ENCODE data around the gene CFAP69. TPM values are rescaled to one million over a fixed set of nuclear protein-coding genes. Genes with fewer than 3 reads are reported as not detected.

Gene CFAP69
- total RNA-seq, 1 donor from 2014 or later: 0.86 TPM

DNA sequence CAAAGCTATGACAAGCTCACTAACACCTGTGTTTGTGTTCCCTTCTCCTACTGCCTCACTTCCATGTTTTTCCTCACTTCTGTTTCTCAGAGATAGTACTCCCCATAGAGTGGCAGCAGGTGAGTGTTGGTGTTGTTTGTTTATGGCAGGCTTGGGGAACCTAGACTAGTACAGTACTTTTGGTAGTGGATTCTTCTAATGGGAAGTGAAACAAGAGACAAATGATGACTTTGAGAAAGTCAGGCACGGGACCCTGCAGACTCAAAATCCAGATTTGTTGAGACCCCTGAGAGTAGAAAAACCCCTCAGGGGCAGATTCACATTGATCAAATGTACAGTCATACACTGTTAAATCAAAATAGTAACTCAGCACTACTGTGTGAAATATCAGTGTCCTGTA lies 6.4 kb upstream of the CFAP69 start:
- no peak overlapping the region for H3K27ac Mint-ChIP-seq (ENCODE audit: unreplicated experiment)
- no peaks in the 10 kb centered on the region for H3K36me3 Mint-ChIP-seq (ENCODE audit: unreplicated experiment)
- DNase-seq (ENCODE audit: extremely low spot score, unreplicated experiment): no peak
- H3K4me1 Mint-ChIP-seq (ENCODE audit: unreplicated experiment): no peaks in the 10 kb centered on the region
- peaks cover 39% of the 10 kb centered on the region for H3K27me3 Mint-ChIP-seq (ENCODE audit: unreplicated experiment)
- no peaks in the 10 kb centered on the region for H3K9me3 Mint-ChIP-seq (ENCODE audit: unreplicated experiment)
- no peak overlapping the region for H3K4me3 Mint-ChIP-seq (ENCODE audit: unreplicated experiment)
- no peak for TF ChIP-seq CTCF (IDR thresholded peaks at IDR 0.05)

DNA sequence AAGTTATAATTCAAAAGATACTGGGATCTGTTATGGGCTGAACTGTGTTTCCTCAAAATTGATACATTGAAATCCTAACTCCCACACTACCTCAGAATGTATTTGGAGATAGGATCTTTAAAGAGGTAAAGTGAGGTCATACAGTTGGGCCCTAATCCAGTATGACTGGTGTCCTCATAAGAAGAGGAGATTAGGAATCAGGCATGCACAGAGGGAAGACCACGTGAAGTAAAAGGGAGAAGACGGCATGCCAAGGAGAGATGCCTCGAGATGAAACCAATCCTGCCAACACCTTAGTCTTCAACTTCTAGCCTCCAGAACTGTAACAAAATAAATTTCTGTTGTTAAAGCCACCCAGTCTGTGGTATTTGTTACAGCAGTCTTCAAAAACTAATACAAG lies 5.9 kb upstream of the CFAP69 start:
- Mint-ChIP-seq H3K27ac (ENCODE audit: unreplicated experiment) (no peak overlapping the region), H3K4me1 (ENCODE audit: unreplicated experiment) (no peaks in the 10 kb centered on the region), H3K36me3 (ENCODE audit: unreplicated experiment) (no peaks in the 10 kb centered on the region), H3K9me3 (ENCODE audit: unreplicated experiment) (no peaks in the 10 kb centered on the region), H3K27me3 (ENCODE audit: unreplicated experiment) (peaks cover 43% of the 10 kb centered on the region), H3K4me3 (ENCODE audit: unreplicated experiment) (no peak overlapping the region)
- no peak for DNase-seq (ENCODE audit: extremely low spot score, unreplicated experiment)
- TF ChIP-seq CTCF (IDR thresholded peaks at IDR 0.05): no peak

DNA sequence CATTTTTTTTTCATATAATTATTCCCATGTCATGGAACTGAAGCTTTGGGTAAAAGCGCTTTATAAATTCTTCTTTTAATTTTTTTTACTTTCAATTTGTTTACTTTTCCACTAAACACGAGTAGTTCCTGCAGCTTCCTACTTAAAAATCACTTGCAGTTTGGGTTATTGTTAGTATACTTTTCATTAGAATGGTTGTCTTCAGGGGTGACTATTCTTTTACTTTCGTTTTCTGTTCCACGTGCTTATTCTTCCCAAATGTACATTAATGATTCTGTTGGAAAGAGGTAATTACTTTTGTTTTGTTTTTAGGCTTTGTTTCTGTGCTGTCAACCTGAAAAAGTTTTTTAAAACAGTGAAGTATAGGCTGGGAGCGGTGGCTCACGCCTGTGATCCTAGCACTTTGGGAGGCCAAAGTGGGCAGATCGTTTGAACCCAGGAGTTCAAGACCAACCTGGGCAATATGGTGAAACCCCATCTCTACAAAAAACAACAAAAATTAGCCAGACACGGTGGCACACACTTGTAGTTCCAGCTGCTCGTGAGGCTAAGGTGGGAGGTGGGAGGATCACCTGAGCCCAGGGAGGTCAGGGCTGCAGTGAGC lies 5.2 kb upstream of the CFAP69 start:
- H3K4me3 Mint-ChIP-seq (ENCODE audit: unreplicated experiment): no peak overlapping the region
- DNase-seq (ENCODE audit: extremely low spot score, unreplicated experiment): no peak
- H3K27me3 Mint-ChIP-seq (ENCODE audit: unreplicated experiment): peaks cover 50% of the 10 kb centered on the region
- TF ChIP-seq CTCF (IDR thresholded peaks at IDR 0.05): no peak
- no peak overlapping the region for H3K27ac Mint-ChIP-seq (ENCODE audit: unreplicated experiment)
- peaks cover 4% of the 10 kb centered on the region for H3K4me1 Mint-ChIP-seq (ENCODE audit: unreplicated experiment)
- no peaks in the 10 kb centered on the region for H3K9me3 Mint-ChIP-seq (ENCODE audit: unreplicated experiment)
- no peaks in the 10 kb centered on the region for H3K36me3 Mint-ChIP-seq (ENCODE audit: unreplicated experiment)

DNA sequence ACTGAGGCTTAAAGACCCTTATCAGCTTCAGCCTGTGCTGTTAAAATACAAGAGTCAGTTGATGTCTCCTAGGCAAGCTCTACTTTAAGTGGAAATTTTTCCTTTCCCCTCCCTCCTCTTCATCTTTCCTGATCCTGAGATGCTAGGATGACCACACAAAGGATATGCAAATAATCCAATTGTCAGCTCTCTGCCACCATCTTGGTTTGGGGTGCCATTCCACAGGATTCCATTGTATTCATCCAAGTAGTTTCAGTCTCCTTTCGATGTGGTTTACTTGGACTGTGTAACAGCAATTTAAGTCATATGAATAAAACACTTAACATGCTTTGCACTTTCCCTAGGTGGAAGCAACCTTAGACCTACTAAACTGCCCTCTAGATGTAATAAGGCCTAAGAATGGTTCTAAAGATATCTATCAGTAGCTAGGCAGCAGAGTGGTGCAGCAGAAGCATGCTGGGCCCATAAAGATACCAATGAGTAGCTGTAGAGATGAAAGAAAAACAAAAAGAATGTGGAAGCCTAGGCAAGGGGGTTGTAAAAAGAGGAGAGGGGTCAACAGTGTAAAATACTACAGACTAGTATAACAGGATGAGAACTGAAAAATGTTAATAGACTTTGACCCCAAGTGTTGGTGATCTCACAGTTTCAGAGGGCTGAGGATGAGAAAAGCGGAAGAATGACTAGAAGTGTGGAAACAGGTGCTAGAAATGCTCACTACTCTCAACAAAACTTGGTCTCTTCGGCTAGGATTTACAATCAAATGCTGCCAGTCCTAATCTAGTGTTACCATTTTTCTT lies 2.4 kb upstream of the CFAP69 start:
- Mint-ChIP-seq H3K4me1 (ENCODE audit: unreplicated experiment) (peaks cover 17% of the 10 kb centered on the region), H3K36me3 (ENCODE audit: unreplicated experiment) (no peaks in the 10 kb centered on the region), H3K27me3 (ENCODE audit: unreplicated experiment) (peaks cover 65% of the 10 kb centered on the region), H3K27ac (ENCODE audit: unreplicated experiment) (no peak overlapping the region), H3K4me3 (ENCODE audit: unreplicated experiment) (no peak overlapping the region), H3K9me3 (ENCODE audit: unreplicated experiment) (no peaks in the 10 kb centered on the region)
- no peak for TF ChIP-seq CTCF (IDR thresholded peaks at IDR 0.05)
- no peak for DNase-seq (ENCODE audit: extremely low spot score, unreplicated experiment)

- Mint-ChIP-seq H3K27me3 (ENCODE audit: unreplicated experiment) (peaks cover 59% of the 10 kb centered on the region), H3K4me3 (ENCODE audit: unreplicated experiment) (peak overlapping the region; percentile 7), H3K9me3 (ENCODE audit: unreplicated experiment) (no peaks in the 10 kb centered on the region), H3K4me1 (ENCODE audit: unreplicated experiment) (peaks cover 17% of the 10 kb centered on the region), H3K27ac (ENCODE audit: unreplicated experiment) (no peak overlapping the region), H3K36me3 (ENCODE audit: unreplicated experiment) (no peaks in the 10 kb centered on the region)
- DNase-seq (ENCODE audit: extremely low spot score, unreplicated experiment): no peak
- TF ChIP-seq CTCF (IDR thresholded peaks at IDR 0.05): no peak
These were observed 1.4 kb upstream of the CFAP69 start for GRCh38 chr7:90243556-90243955.
